Prostate gland (tissue), 2 donors: ENCODE data around the gene RAD51B. TPM values are rescaled to one million over a fixed set of nuclear protein-coding genes. Genes with fewer than 3 reads are reported as not detected.

Source experiments
- DNase-seq: peaks from one replicate; pipeline ENCODE4 v3.0.0-alpha.2; 2019; ENCODE audit warnings: low spot score
- H3K27ac ChIP-seq, 2 donors: fragments of 200-600 bp; sonication (generic); 2 replicates each; pipeline ENCODE4 v1.5.1; 2017 to 2019
- H3K27me3 ChIP-seq: fragments of 200-600 bp; sonication (generic); replicated peaks from 2 replicates; pipeline ENCODE4 v1.5.1; 2019; ENCODE audit not compliant: insufficient read depth
- H3K36me3 ChIP-seq, 2 donors: fragments of 200-600 bp; sonication (generic); 1 replicate in 1 of 2; 2 replicates in 1 of 2; pipeline versions ENCODE4 v1.5.1 to v1.8.1; 2017 to 2019
- H3K4me1 ChIP-seq: fragments of 200-600 bp; sonication (generic); replicated peaks from 2 replicates; pipeline ENCODE4 v1.5.1; 2019
- H3K4me3 ChIP-seq, 2 donors: fragments of 200-600 bp; sonication (generic); 2 replicates each; pipeline ENCODE4 v1.5.1; 2017 to 2019
- H3K9me3 ChIP-seq: fragments of 200-600 bp; sonication (generic); 2 replicates; pipeline ENCODE4 v1.5.1; 2017
- CTCF ChIP-seq, 4 experiments: fragments of 200-600 bp in 2 of 4; fragments of 450-650 bp in 2 of 4; sonication (generic) in 2 of 4; IDR thresholded peaks; 1 replicate in 3 of 4; 2 replicates in 1 of 4; pipeline ENCODE4 v1.5.1; 2016 to 2019; ENCODE audit warnings: antibody characterized with exemption in 4 of 4, mild to moderate bottlenecking in 2 of 4, moderate library complexity in 2 of 4
- POLR2A ChIP-seq: fragments of 450-650 bp; IDR thresholded peaks from one replicate; pipeline ENCODE4 v1.6.1; 2016; ENCODE audit warnings: antibody characterized with exemption, mild to moderate bottlenecking
- POLR2AphosphoS5 ChIP-seq: sonication (generic); formaldehyde crosslinking; IDR thresholded peaks from one replicate; pipeline ENCODE4 v1.6.1; 2017; ENCODE audit warnings: antibody characterized with exemption
- WGBS: methylation state at CpG from one replicate; pipeline ENCODE4 v1.1.5; 2018; 5-methylcytosine and 5-hydroxymethylcytosine counted together
- intact Hi-C: fragments of 100-400 bp; cut with DNase I; formaldehyde crosslinking; loops from one replicate; pipeline ENCODE4 v1.14.2; 2022
- total RNA-seq, 2 donors: library from RNA; depleted of rRNA; stranded (reverse); fragments of >200 nt; gene quantifications; one replicate each; pipeline ENCODE4 v1.1.0, GENCODE V29; 2016

The RAD51B gene
- total RNA-seq, 2 donors from 2014 or later, result 14.9 to 35.8 TPM

- WGBS, result 43% methylated on average over 2 of the region's 2 CpGs
- intact Hi-C loops, result no loop called here
- Histone ChIP-seq H3K9me3 (no peaks in the 10 kb centered on the region), H3K4me1 (no peaks in the 10 kb centered on the region), H3K4me3 (no peak overlapping the region), H3K27ac (no peak overlapping the region), H3K27me3 (no peaks in the 10 kb centered on the region), H3K36me3 (no peaks in the 10 kb centered on the region)
- DNase-seq, result no peak
- TF ChIP-seq POLR2A (no peak), CTCF (IDR thresholded peaks at IDR 0.05) (no peak), POLR2AphosphoS5 (no peak)
Measured at GRCh38 chr14:67911562-67911961, 92.0 kb downstream of the RAD51B start.

GRCh38 chr14:67916430-67916829, 96.9 kb downstream of the RAD51B start:
- TF ChIP-seq POLR2A (no peak), POLR2AphosphoS5 (no peak), CTCF (IDR thresholded peaks at IDR 0.05) (no peak)

GRCh38 chr14:67917006-67917405, 97.4 kb downstream of the RAD51B start:
- no peak for TF ChIP-seq POLR2AphosphoS5
- TF ChIP-seq CTCF (IDR thresholded peaks at IDR 0.05), result no peak
- no peak for TF ChIP-seq POLR2A
- no peaks in the 10 kb centered on the region for H3K27me3 ChIP-seq
- no peak for DNase-seq
- no peak overlapping the region for H3K4me3 ChIP-seq
- H3K27ac ChIP-seq, result no peak overlapping the region
- WGBS, result 95% methylated on average over 6 of the region's 6 CpGs
- H3K36me3 ChIP-seq, result no peaks in the 10 kb centered on the region
- intact Hi-C loops, result no loop called here
- H3K9me3 ChIP-seq, result no peaks in the 10 kb centered on the region
- H3K4me1 ChIP-seq, result no peaks in the 10 kb centered on the region

More at GRCh38 chr14:67916430-67916829, 96.9 kb downstream of the RAD51B start:
- intact Hi-C loops, result no loop called here
- H3K36me3 ChIP-seq, result no peaks in the 10 kb centered on the region
- H3K9me3 ChIP-seq, result no peaks in the 10 kb centered on the region
- 92% methylated on average over 4 of the region's 4 CpGs for WGBS
- no peaks in the 10 kb centered on the region for H3K27me3 ChIP-seq
- H3K4me3 ChIP-seq, result no peak overlapping the region
- no peak for DNase-seq
- no peak overlapping the region for H3K27ac ChIP-seq
- no peaks in the 10 kb centered on the region for H3K4me1 ChIP-seq

- Histone ChIP-seq H3K36me3 (no peaks in the 10 kb centered on the region), H3K4me3 (no peak overlapping the region), H3K9me3 (no peaks in the 10 kb centered on the region), H3K4me1 (no peaks in the 10 kb centered on the region), H3K27ac (no peak overlapping the region), H3K27me3 (no peaks in the 10 kb centered on the region)
- no peak for TF ChIP-seq POLR2AphosphoS5
- no peak for TF ChIP-seq CTCF (IDR thresholded peaks at IDR 0.05)
- no peak for TF ChIP-seq POLR2A
- intact Hi-C loops, result no loop called here
- DNase-seq, result no peak
Measured at GRCh38 chr14:67918838-67919237, 99.3 kb downstream of the RAD51B start.

- no peak overlapping the region for H3K4me3 ChIP-seq
- intact Hi-C loops, result no loop called here
- 42% methylated on average over 7 of the region's 7 CpGs for WGBS
- no peaks in the 10 kb centered on the region for H3K4me1 ChIP-seq
- H3K27ac ChIP-seq, result no peak overlapping the region
- H3K27me3 ChIP-seq, result no peaks in the 10 kb centered on the region
- no peaks in the 10 kb centered on the region for H3K9me3 ChIP-seq
- no peaks in the 10 kb centered on the region for H3K36me3 ChIP-seq
- DNase-seq, result no peak
- TF ChIP-seq POLR2AphosphoS5, result no peak
- TF ChIP-seq CTCF (IDR thresholded peaks at IDR 0.05), result no peak
- no peak for TF ChIP-seq POLR2A
Measured at GRCh38 chr14:67919259-67920032, 99.9 kb downstream of the RAD51B start.
